NCI-H2107 treated with DMSO at 0.1 percent for 48 hours (cell line): Measurements from ENCODE around the gene CMTM3.
"Not testable (repeated sequence)": the region's sequence is repeated elsewhere in the genome, so short reads cannot be mapped to it uniquely, and the experiment has no call there.

Source experiments
- DNase-seq: peaks from one replicate; lab custom pipeline; 2025; ENCODE audit not compliant: unreplicated experiment; lab: John Stamatoyannopoulos, UW

The CMTM3 gene

GRCh38 chr16:66581246-66581952 is 23.1 kb upstream of the CMTM3 start:
- no peak for DNase-seq

- DNase-seq, result no peak
These were observed 18.8 kb upstream of the CMTM3 start for GRCh38 chr16:66585481-66586239.

DNA sequence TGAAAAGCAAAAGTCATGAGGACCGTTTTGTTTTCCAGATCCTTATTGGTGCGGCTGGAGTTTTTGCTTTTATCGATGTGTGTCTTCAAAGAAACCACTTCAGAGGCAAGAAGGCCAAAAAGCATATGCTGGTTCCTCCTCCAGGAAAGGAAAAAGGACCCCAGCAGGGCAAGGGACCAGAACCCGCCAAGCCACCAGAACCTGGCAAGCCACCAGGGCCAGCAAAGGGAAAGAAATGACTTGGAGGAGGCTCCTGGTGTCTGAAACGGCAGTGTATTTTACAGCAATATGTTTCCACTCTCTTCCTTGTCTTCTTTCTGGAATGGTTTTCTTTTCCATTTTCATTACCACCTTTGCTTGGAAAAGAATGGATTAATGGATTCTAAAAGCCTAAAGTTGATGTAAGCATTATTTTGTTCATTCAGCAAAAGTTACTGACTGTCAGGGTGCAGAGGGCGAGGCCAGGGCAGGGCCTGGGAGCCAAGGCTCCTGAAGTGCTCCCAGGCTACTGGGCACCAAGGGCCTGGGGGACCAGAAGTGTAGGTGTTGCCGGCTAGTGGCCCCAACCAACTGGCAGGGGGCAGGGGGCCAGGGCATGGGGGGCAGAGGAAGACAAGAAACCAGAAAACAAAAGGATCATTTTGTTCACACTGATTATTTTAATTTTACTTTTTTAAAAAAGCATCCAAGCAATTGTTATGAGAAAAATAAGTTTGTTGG is 16.5 kb upstream of the CMTM3 start:
- DNase-seq, result no peak

DNA sequence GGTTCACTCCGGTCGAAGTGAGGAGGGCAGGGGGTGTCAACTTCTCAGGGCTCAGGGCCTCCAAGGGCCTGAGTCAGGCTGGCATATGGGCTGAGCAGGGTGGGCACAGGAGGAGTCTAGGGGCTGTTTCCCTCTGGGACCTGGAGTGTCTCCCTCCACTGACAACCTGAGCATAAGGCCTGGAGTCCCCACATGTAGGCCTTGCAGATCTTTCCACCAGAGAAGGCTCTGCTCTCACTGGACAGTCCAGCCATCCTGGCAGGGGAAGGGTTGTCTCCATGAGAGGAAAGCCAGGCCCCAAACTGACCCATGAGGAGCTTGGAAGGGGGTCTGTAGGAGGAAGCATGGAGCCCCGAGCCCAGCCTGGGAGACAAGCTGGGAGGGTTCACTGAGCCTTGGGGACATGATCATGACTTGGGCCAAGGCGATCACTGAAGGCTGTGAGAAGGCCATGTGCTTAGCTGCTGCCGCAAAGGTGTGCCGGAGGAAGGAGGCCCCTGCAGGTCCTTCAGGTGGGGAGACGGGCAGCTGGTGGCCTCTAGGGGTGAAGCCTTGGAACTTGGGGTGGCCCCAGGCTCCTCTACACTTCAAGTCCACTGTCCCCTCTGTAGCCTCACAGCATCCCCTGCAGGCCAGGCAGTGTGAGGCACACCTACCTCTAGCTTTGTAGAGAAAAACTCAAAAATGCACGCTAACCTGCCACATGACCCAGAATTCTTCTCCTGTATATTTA is 15.4 kb upstream of the CMTM3 start:
- no peak for DNase-seq

GRCh38 chr16:66590322-66590721 is 14.2 kb upstream of the CMTM3 start:
- no peak for DNase-seq

- no peak for DNase-seq
These were observed 13.5 kb upstream of the CMTM3 start for GRCh38 chr16:66591018-66591417.

GRCh38 chr16:66592241-66592640 is 12.3 kb upstream of the CMTM3 start:
- no peak for DNase-seq

GRCh38 chr16:66592814-66593213 is 11.7 kb upstream of the CMTM3 start:
- no peak for DNase-seq

DNA sequence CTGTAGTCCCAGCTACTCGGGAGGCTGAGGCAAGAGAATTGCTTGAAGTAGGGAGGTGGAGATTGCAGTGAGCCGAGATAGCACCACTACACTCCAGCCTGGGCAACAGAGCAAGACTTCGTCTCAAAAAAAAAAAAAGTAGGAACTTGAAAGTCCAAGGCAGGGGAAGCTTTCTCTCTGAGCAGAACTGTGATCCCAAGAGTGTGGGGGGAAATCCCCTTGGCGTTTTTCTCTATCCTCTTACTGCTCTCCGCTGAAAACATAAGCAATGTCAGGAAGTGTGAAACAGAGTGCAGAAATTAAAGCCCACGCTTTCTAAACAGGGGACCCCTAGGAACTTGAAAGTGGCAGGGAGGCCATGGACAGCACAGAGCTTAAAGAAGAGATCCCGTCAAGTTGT is 9.8 kb upstream of the CMTM3 start:
- DNase-seq, result no peak

DNA sequence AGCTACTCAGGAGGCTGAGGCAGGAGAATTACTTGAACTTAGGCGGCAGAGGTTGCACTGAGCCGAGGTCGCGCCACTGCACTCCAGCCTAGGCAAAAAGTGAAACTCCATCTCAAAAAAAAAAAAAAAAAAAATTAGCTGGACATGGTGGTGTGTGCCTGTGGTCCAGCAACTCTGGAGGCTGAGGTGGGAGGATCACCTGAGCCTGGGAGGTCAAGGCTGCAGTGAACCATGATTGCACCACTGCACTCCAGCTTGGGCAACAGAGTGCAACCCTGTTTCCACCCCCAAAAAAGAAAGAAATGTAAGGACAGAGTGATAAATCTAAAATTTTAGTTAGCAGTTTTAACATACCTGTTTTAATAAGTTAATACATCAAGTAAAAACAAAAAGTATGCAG is 7.9 kb upstream of the CMTM3 start:
- not testable (repeated sequence) for DNase-seq

DNA sequence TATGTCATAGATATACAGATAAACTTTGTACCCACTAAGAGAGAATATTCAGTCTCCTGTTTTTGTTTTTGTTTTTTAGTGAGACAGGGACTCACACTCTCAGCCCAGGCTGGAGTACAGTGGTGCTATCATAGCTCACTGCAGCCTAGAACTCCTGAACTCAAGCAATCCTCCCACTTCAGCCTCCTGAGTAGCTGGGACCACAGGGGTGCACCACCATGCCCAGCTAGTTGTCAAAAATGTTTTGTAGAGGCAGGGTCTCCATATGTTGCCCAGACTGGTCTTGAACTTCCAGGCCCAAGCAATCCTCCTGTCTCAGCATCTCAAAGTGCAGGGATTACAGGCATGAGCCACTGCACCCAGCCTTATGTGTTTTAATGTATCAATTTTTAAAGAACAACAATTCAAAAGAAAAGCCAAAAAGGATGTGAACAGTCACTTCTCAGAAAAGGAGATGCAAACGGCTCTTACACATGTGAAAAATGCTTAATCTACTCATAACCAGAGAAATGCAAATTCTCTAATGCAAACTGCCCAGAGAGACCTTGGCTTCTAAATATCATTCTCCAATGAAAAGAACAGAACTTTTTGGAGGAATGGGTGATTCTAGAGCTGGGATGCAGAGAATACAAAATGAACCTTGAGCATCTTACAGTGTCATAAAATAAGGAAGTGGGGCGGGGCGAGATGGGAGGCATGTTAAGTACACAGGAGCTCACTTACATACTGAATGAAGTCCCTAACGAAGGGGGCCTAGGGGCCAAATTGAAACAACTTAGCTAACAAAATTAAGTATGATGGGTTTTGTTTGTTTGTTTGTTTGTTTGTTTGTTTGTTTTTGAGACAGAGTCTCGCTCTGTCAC is 7.3 kb upstream of the CMTM3 start:
- DNase-seq, result no peak

- DNase-seq, result no peak
These were observed 6.4 kb upstream of the CMTM3 start for GRCh38 chr16:66598111-66598510.

DNA sequence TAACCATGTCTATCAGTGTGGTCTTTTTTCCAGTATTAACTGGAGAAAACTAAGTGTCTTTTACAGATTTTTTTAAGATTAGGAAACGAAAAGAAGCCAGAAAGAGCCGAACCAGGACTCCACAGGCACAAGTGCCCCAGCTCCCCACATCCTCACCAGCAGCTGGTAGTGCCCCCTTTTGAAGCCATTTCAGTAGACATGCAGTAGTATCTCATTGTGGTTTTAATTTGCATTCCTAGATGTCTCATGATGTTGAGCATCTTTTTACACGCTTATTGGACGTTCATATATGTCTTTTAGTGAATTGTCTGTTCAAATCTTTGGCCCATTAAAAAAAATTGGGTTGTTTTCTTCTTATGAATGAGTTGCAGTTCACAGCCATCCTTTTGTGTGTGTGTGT is 4.8 kb upstream of the CMTM3 start:
- no peak for DNase-seq

DNA sequence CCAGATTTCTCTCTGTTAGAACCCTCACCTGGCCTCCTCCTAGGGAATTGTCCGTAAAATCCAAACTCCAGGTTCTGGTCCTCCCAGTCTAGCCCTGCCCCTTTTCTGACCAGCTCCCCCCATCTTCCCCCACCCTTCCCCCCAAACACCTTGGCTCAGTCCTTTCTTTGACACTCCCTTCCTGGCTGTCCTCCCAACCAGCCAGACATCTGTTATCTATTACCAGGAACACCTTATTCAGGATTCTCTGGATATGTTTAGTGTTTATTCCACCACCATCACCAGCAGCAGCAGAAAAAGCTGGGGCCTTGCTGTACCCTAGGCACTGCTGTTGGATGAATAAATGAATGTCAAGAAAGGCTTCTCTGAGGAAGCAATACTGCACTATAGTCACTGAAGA is 4.0 kb upstream of the CMTM3 start:
- no peak for DNase-seq

DNA sequence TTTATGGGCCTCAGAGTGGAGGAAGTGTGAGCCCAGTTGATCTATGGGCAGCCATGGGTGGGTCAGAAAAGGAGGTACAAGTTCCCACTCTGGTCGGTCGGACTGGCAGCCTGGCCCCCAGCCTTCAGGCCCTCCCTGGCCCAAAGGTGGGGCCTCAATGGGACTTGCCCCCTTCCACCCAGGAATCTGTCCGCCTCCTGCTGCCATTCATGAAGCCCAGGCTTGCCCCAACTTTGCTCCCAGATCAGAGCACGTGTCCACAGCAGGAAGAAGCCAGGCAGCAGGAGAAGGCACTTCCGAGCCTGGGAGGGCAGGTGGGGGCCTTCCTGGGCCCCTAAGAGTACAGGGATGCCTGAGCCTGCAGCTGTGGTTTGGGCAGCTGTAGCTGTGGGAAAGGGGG is 3.0 kb upstream of the CMTM3 start:
- no peak for DNase-seq

- peak; percentile 16 for DNase-seq
These were observed 748 bp upstream of the CMTM3 start for GRCh38 chr16:66603537-66604375.

- no peak for DNase-seq
These were observed 874 bp downstream of the CMTM3 start for GRCh38 chr16:66605177-66605978.

GRCh38 chr16:66605979-66606751 is 1.7 kb downstream of the CMTM3 start:
- DNase-seq, result no peak
